ENCODE results near the gene ATG7.

GRCh38 chr3:11434017-11434526 lies 161.9 kb downstream of the ATG7 start:
- TF ChIP-seq CTCF (IDR thresholded peaks at IDR 0.05) (no peak), POLR2A (IDR thresholded peaks at IDR 0.05) (no peak)

Measured in thyroid gland (tissue), 4 donors.